ENCODE data around the gene ST6GAL2.

The ST6GAL2 gene
- long read RNA-seq, result 0 reads

- no peak within 1 kb of the TSS for H3K4me3 ChIP-seq (replicated peaks; ENCODE audit: insufficient read depth, low read length)
- DNase-seq (ENCODE audit: low read depth in 1 of 2, low spot score in 1 of 2), result no peak
These were observed at the start of gene ST6GAL2 for GRCh38 chr2:106885971-106886915. Gene ST6GAL2, minus strand, starts transcription at chr2:106886167. Its CDS starts 42,190 bp downstream, at chr2:106843977.

DNA sequence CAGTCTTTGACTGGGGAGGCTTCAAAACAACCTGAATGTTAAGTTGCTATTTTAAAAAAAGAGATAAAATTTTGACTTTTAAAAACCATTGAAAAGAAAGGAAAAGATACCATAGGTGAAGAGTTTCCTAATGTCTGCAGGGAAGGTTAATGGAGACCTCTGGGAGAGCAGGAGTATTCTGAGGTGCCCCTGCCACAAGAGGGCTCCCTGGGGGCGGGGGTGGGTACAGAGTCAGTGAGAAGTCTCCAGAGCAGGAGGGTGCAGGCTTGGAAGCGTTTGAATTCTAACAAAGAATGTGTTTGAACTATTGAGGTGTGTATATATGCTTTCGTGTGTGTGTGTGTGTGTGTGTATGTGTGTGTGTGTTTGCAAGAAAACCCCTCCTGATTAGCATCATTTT is 46.7 kb upstream of the ST6GAL2 start:
- DNase-seq (ENCODE audit: low read depth in 1 of 2, low spot score in 1 of 2), result no peak

More at GRCh38 chr2:106885971-106886915, at the start of gene ST6GAL2:
- no peak within 1 kb of the TSS for H3K27ac ChIP-seq (replicated peaks)
- peaks cover 39% of the 10 kb centered on the region for H3K27me3 ChIP-seq (ENCODE audit: insufficient read depth, poor library complexity, severe bottlenecking)
- TF ChIP-seq REST (IDR thresholded peaks at IDR 0.05; ENCODE audit: insufficient replicate concordance, low read depth) (no peak), SPI1 (IDR thresholded peaks at IDR 0.05; ENCODE audit: borderline replicate concordance, low read depth) (no peak), POLR2AphosphoS5 (IDR thresholded peaks at IDR 0.05; ENCODE audit: low read depth) (no peak), CTCF (IDR thresholded peaks at IDR 0.05; ENCODE audit: insufficient read depth, low read length) (no peak)

More for the DNA sequence above, 46.7 kb upstream of the ST6GAL2 start:
- Histone ChIP-seq H3K27me3 (ENCODE audit: insufficient read depth, poor library complexity, severe bottlenecking) (no peaks in the 10 kb centered on the region), H3K27ac (replicated peaks) (no peak overlapping the region), H3K4me3 (replicated peaks; ENCODE audit: insufficient read depth, low read length) (no peak overlapping the region)
- no peak for TF ChIP-seq POLR2AphosphoS5 (IDR thresholded peaks at IDR 0.05; ENCODE audit: low read depth)
- no peak for TF ChIP-seq REST (IDR thresholded peaks at IDR 0.05; ENCODE audit: insufficient replicate concordance, low read depth)
- no peak for TF ChIP-seq SPI1 (IDR thresholded peaks at IDR 0.05; ENCODE audit: borderline replicate concordance, low read depth)
- no peak for TF ChIP-seq CTCF (IDR thresholded peaks at IDR 0.05; ENCODE audit: insufficient read depth, low read length)
- no peak for TF ChIP-seq GABPA (IDR thresholded peaks at IDR 0.05; ENCODE audit: low read depth)
